ENCODE data around the gene SPRR5. TPM values are rescaled to one million over a fixed set of nuclear protein-coding genes. Genes with fewer than 3 reads are reported as not detected.

SPRR5 gene
- total RNA-seq: not detected in 2 replicates

GRCh38 chr1:152946651-152947256 lies at the start of gene SPRR5:
TSS of gene SPRR5 (plus strand) at chr1:152947206. CDS start at chr1:152948555, 1,349 bp downstream.

GRCh38 chr1:152907686-152908601 lies 39.1 kb upstream of the SPRR5 start, which contains the start of gene IVL:
TSS of gene IVL (plus strand) at chr1:152908546. CDS start at chr1:152909798, 1,252 bp downstream.

DNA sequence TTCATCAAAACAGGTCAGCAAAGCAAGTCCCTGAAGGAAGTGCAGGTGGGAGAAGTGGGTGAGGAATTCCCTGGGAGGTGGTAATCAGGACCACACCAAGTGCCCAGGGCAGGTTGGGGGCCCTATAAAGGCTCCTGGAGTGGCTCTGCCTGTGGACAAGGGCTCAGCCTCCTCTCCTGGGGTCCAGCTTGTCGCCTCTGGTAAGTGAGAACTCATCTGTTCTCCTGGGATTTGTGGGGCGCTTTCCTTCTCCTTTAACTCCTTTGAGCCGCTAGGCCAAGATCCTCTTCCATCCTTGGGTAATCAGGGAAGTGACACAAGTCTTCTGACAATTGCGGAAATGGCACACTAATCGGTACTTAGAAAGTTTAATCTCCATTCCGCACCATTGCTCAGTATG lies 23.5 kb downstream of the SPRR5 start, which contains the start of gene SPRR4:
TSS of gene SPRR4 (plus strand) at position 154 of the 400 bp plus-strand sequence. CDS start 1,243 bp downstream, outside the sequence.

DNA sequence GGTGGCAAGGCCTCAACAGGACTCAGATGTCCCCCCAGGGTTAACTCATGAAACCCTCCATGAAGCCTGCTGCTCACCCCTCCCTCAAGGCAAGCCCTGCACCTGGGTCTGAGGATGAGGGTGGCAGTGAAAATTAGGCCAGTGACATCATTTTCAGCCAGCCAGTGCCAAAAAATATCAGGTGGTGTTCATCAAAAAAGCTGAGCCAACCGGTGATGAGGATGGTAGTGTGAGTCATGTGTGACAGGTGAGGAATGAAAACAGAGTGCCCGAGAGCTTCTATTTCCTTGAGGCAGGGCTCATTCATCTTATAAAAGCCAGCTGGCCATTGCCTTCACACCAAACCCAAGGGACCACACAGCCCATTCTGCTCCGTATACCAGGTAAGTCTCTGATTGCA lies 36.7 kb downstream of the SPRR5 start, which contains the start of gene SPRR1A:
TSS of gene SPRR1A (plus strand) at position 339 of the 400 bp plus-strand sequence. CDS start 1,150 bp downstream, outside the sequence.

Other genes starting within 250 kb of the SPRR5 start
- gene LCE2A, start 248.9 kb upstream of the SPRR5 start, total RNA-seq: not detected in 2 replicates
- not detected in 2 replicates for gene LCE4A, start 239.0 kb upstream of the SPRR5 start, total RNA-seq
- gene KPRP, start 189.2 kb upstream of the SPRR5 start, total RNA-seq: 0.34 TPM in 1 of 2 replicates, not detected in the other
- gene LCE1F, start 172.1 kb upstream of the SPRR5 start, total RNA-seq: not detected in 2 replicates
- gene LCE1E, start 160.9 kb upstream of the SPRR5 start, total RNA-seq: not detected in 2 replicates
- gene LCE1D, start 150.5 kb upstream of the SPRR5 start, total RNA-seq: not detected in 2 replicates
- gene LCE1C, start 140.6 kb upstream of the SPRR5 start, total RNA-seq: 0.34 TPM in 1 of 2 replicates, not detected in the other
- gene LCE1B, start 135.2 kb upstream of the SPRR5 start, total RNA-seq: not detected in 2 replicates
- 0.34 TPM in 1 of 2 replicates, not detected in the other for gene LCE1A, start 119.7 kb upstream of the SPRR5 start, total RNA-seq
- not detected in 2 replicates for gene LCE6A, start 104.3 kb upstream of the SPRR5 start, total RNA-seq
- not detected in 2 replicates for gene LCE7A, start 87.2 kb upstream of the SPRR5 start, total RNA-seq
- not detected in 2 replicates for gene SMCP, start 68.9 kb upstream of the SPRR5 start, total RNA-seq
- gene IVL, start 38.7 kb upstream of the SPRR5 start, total RNA-seq: 18.8 and 30.8 TPM in 2 replicates
- gene SPRR4, start 23.4 kb downstream of the SPRR5 start, total RNA-seq: not detected in 2 replicates
- gene SPRR1A, start 36.9 kb downstream of the SPRR5 start, total RNA-seq: 3.1 and 9.5 TPM in 2 replicates
- gene SPRR3, start 54.5 kb downstream of the SPRR5 start, total RNA-seq: 67.3 and 122 TPM in 2 replicates
- 53.0 and 86.5 TPM in 2 replicates for gene SPRR1B, start 84.0 kb downstream of the SPRR5 start, total RNA-seq
- 5.7 and 47.8 TPM in 2 replicates for gene SPRR2D, start 93.9 kb downstream of the SPRR5 start, total RNA-seq
- 4.8 and 25.3 TPM in 2 replicates for gene SPRR2A, start 110.3 kb downstream of the SPRR5 start, total RNA-seq
- 1.0 TPM in 1 of 2 replicates, not detected in the other for gene SPRR2B, start 124.4 kb downstream of the SPRR5 start, total RNA-seq
- 1.1 and 21.5 TPM in 2 replicates for gene SPRR2E, start 147.3 kb downstream of the SPRR5 start, total RNA-seq
- gene SPRR2F, start 166.3 kb downstream of the SPRR5 start, total RNA-seq: not detected in 2 replicates
- gene SPRR2G, start 203.7 kb downstream of the SPRR5 start, total RNA-seq: 2.1 TPM in 1 of 2 replicates, not detected in the other

All from nasal cavity respiratory epithelium epithelial cell of viscerocranial mucosa (primary cell).